Neural crest cell (in vitro differentiated cells): ENCODE data around the gene P2RX3. TPM values are rescaled to one million over a fixed set of nuclear protein-coding genes. Genes with fewer than 3 reads are reported as not detected.

Experiments
- DNase-seq: peaks from one replicate; pipeline ENCODE4 v3.0.0; 2021; ENCODE audit warnings: low read depth, mixed read lengths, low spot score
- H3K27ac Mint-ChIP-seq: one replicate; pipeline ENCODE4 v1.8.0; 2021; ENCODE audit warnings: mild to moderate bottlenecking, mixed read lengths; ENCODE audit not compliant: unreplicated experiment
- H3K27me3 Mint-ChIP-seq: 2 replicates; pipeline ENCODE4 v1.8.0; 2021; ENCODE audit warnings: low read depth, mild to moderate bottlenecking, mixed read lengths
- H3K36me3 Mint-ChIP-seq: 2 replicates; pipeline ENCODE4 v1.8.0; 2021; ENCODE audit warnings: low read depth, mild to moderate bottlenecking, mixed read lengths
- H3K4me1 Mint-ChIP-seq: 2 replicates; pipeline ENCODE4 v1.8.0; 2021; ENCODE audit warnings: mixed read lengths
- H3K4me3 Mint-ChIP-seq: one replicate; pipeline ENCODE4 v1.8.0; 2021; ENCODE audit warnings: mild to moderate bottlenecking, mixed read lengths
- H3K9me3 Mint-ChIP-seq: 2 replicates; pipeline ENCODE4 v1.8.0; 2021; ENCODE audit warnings: mixed read lengths
- CTCF ChIP-seq: fragments of 200-600 bp; sonication (generic); conservative IDR thresholded peaks from 2 replicates; pipeline ENCODE4 v1.5.0; 2021; ENCODE audit warnings: antibody characterized with exemption, mild to moderate bottlenecking
- total RNA-seq: library from RNA; stranded (reverse); gene quantifications from 2 replicates; pipeline ENCODE4 v1.2.1, GENCODE V29; 2021

Gene P2RX3
- total RNA-seq, 1 donor from 2014 or later, result 14.3 TPM

DNA sequence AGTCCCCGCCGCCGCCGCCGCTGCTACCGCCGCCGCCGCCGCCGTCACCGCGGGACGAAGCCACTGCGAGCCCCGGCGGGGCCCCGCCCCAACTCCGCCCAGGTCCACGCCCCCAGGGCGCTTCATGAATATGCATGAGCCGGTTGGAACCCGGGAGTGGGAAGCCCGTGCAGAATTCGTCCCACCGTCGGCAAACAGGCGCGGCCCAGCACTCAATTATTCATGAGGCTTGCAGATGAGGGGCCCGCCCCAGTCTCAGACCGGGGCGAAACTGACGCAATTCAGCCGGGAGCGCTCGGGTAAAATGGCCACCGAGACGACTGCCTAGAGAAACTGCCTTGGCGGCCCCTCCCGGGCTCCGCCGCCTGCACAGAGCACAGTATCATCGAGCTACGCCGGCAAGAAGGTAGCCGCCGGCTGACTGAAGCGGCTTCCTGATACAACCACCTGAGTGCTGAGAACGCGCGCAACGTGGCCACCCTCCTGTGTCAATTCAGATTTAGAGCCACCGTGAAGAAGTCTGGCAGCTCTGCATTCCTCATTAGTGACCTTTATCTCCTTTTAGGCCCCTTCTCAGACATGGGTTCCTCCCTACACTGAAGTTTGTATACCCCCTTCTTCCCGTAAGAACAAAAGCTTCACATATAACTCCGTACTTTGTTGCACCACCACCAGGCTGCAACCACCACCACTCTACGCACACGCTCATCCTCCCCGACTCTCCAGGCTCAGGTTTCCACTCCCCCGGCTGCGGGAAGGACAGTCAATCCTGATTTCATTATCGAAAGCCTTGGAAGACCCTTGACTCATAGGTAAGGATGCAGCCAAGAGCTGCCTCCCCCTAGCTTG lies 13.0 kb upstream of the P2RX3 start, which contains the start of gene TNKS1BP1:
TNKS1BP1 (minus strand) TSS at position 67 of the 849 bp plus-strand sequence. CDS start 3,067 bp downstream, outside the sequence.
- H3K27me3 Mint-ChIP-seq, result no peaks in the 10 kb centered on the region
- H3K36me3 Mint-ChIP-seq, result peaks cover 33% of the 10 kb centered on the region
- H3K4me3 Mint-ChIP-seq, result peak within 1 kb of the TSS; percentile 97
- peaks cover 60% of the 10 kb centered on the region for H3K4me1 Mint-ChIP-seq
- TF ChIP-seq CTCF, result no peak
- H3K27ac Mint-ChIP-seq, result peak within 1 kb of the TSS; percentile 98
- peak; percentile 96 for DNase-seq
- H3K9me3 Mint-ChIP-seq, result no peaks in the 10 kb centered on the region

DNA sequence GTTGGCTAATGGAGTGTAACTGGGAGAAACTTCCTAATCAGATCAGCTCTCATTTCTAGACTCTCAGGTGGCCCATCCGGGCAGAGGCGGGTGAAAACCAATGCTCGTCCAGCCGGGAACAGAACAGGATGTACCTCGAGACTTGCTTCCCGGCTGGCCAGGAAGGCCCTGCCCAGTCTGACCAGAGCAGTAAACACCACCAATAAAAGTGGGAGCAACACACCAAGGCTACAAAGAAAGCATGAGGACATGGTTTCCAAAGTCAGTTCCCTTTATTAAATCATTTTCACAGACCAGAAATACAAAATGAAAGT lies 12.5 kb upstream of the P2RX3 start:
- no peak for DNase-seq
- no peaks in the 10 kb centered on the region for H3K27me3 Mint-ChIP-seq
- peaks cover 34% of the 10 kb centered on the region for H3K36me3 Mint-ChIP-seq
- peaks cover 58% of the 10 kb centered on the region for H3K4me1 Mint-ChIP-seq
- peak overlapping the region; percentile 98 for H3K27ac Mint-ChIP-seq
- TF ChIP-seq CTCF, result no peak
- no peaks in the 10 kb centered on the region for H3K9me3 Mint-ChIP-seq
- H3K4me3 Mint-ChIP-seq, result peak overlapping the region; percentile 95

DNA sequence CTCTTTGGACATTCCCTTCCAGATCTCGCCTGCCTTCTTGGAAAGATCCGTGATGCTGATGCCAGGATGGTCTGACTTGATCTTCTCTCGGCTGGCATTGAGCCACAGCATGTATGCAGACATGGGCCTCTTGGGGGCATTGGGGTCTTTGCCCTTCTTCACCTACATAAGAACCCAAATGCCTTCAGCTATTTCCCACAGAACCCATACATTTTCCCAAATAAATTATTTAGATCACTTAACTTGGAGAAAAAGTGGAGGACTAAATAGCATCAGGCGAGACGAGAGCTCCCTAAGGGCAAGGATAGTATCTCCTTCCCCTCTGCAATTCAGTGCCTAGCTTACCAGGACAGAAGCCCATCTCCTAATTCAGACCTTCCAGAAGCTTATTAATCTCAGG lies 10.4 kb upstream of the P2RX3 start:
- H3K4me3 Mint-ChIP-seq, result peak overlapping the region; percentile 65
- no peaks in the 10 kb centered on the region for H3K27me3 Mint-ChIP-seq
- peaks cover 36% of the 10 kb centered on the region for H3K36me3 Mint-ChIP-seq
- H3K27ac Mint-ChIP-seq, result peak overlapping the region; percentile 16
- TF ChIP-seq CTCF, result no peak
- no peaks in the 10 kb centered on the region for H3K9me3 Mint-ChIP-seq
- DNase-seq, result no peak
- peaks cover 38% of the 10 kb centered on the region for H3K4me1 Mint-ChIP-seq

GRCh38 chr11:57330029-57330428 lies 8.1 kb upstream of the P2RX3 start:
- DNase-seq, result no peak
- Mint-ChIP-seq H3K4me3 (peak overlapping the region; percentile 64), H3K9me3 (no peaks in the 10 kb centered on the region), H3K27ac (no peak overlapping the region), H3K36me3 (peaks cover 38% of the 10 kb centered on the region), H3K4me1 (peaks cover 44% of the 10 kb centered on the region), H3K27me3 (no peaks in the 10 kb centered on the region)
- no peak for TF ChIP-seq CTCF

DNA sequence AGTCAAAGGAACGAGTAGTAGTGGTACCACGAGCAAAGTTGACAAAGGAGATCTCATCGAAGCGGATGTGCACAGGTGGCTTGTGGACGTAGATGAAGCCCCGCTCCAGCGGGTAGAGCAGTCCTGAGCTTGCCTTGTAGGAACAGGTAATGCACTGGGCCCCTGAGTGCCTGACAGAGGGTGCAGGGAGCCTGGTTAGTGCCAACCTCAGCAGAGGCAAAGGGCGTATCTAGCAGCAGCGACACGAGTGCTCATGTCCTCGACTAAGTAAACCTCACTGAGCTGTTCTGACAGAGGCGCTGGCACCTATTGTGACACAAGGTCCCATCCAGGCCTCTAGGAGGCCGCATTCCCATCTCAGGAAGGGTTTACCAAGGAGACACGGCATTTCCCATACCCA lies 6.4 kb upstream of the P2RX3 start:
- Mint-ChIP-seq H3K36me3 (peaks cover 34% of the 10 kb centered on the region), H3K9me3 (no peaks in the 10 kb centered on the region), H3K27me3 (no peaks in the 10 kb centered on the region), H3K4me3 (peak overlapping the region; percentile 61), H3K4me1 (peaks cover 38% of the 10 kb centered on the region), H3K27ac (no peak overlapping the region)
- TF ChIP-seq CTCF, result no peak
- no peak for DNase-seq
